ENCODE results near the gene YWHAE. TPM values are rescaled to one million over a fixed set of nuclear protein-coding genes. Genes with fewer than 3 reads are reported as not detected.
"Not testable (repeated sequence)": the region's sequence is repeated elsewhere in the genome, so short reads cannot be mapped to it uniquely, and the experiment has no call there.

Gene YWHAE
- total and polyA plus RNA-seq, 9 donors: 258 to 826 (median 761) TPM

DNA sequence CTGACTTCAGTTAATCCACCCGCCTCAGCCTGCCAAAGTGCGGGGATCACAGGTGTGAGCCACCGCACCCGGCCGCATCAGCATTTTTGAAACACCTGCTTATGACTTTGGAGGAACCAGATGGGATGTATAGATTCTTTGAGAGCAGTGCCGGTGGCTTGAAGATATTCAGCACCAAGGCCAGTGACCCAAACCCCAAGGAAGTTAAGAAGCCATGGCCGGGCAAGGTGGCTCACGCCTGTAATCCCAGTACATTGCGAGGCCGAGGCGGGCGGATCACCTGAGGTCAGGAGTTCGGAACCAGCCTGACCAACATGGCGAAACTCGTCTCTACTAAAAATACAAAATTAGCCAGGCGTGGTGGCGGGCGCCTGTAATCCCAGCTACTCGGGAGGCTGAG lies 76.7 kb downstream of the YWHAE start:
- Histone ChIP-seq H3K4me3 (ENCODE audit: low read length) (no peak overlapping the region), H3K36me3 (ENCODE audit: control insufficient read depth, insufficient read depth, low read length) (no peaks in the 10 kb centered on the region), H3K4me1 (ENCODE audit: control insufficient read depth, insufficient read depth, low read length) (peaks cover 3% of the 10 kb centered on the region), H3K9me3 (replicated peaks; ENCODE audit: control insufficient read depth, low read depth, low read length) (no peaks in the 10 kb centered on the region), H3K27ac (ENCODE audit: low read length) (no peak overlapping the region), H3K27me3 (ENCODE audit: control insufficient read depth, insufficient read depth, low read length) (no peaks in the 10 kb centered on the region)
- 58% methylated on average over 4 of the region's 19 CpGs for WGBS (ENCODE audit: insufficient coverage)
- DNase-seq: no peak

DNA sequence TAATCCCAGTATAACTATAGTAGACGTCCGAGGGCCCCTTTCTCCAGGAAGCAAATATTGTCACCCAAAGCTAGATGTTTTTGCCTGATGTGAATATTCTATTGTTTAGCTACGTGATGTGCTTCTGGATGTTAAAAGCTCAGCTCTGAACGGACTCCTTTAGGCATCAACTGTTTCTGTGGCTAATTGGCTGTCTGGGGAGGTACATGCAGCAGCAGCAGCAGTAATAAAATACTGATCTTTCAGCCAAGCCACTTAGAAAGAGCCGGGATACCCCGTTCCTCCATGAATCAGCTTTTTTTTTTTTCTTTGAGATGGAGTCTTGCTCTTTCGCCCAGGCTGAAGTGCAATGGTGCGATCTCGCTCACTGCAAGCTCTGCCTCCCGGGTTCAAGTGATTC lies 77.5 kb downstream of the YWHAE start:
- H3K4me1 ChIP-seq (ENCODE audit: control insufficient read depth, insufficient read depth, low read length): peaks cover 3% of the 10 kb centered on the region
- no peak overlapping the region for H3K27ac ChIP-seq (ENCODE audit: low read length)
- H3K27me3 ChIP-seq (ENCODE audit: control insufficient read depth, insufficient read depth, low read length): no peaks in the 10 kb centered on the region
- H3K36me3 ChIP-seq (ENCODE audit: control insufficient read depth, insufficient read depth, low read length): no peaks in the 10 kb centered on the region
- no peak overlapping the region for H3K4me3 ChIP-seq (ENCODE audit: low read length)
- DNase-seq: no peak
- no peaks in the 10 kb centered on the region for H3K9me3 ChIP-seq (replicated peaks; ENCODE audit: control insufficient read depth, low read depth, low read length)
- WGBS (ENCODE audit: insufficient coverage): 29% methylated on average over 2 of the region's 10 CpGs

DNA sequence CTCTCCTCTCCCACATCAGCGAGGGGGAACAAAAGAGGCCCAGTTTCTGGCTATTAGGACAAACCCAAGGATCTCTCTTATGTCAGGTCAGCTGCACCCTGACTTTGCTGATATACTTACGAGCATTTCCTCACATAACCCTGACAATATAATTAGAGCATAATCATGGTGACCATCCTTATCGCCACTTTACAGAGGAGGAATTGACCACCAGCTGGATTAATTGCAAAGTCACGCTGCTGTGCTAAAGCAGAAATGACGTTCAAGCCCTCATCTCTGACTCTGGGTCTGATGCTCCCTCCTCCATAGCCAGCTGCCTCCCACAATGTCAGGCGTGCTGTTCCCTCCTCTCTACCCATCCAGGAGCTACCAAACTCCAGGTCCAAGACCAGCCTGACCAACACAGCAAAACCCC lies 78.0 kb downstream of the YWHAE start:
- 57% methylated on average over 6 of the region's 6 CpGs for WGBS (ENCODE audit: insufficient coverage)
- Histone ChIP-seq H3K4me1 (ENCODE audit: control insufficient read depth, insufficient read depth, low read length) (peaks cover 3% of the 10 kb centered on the region), H3K27ac (ENCODE audit: low read length) (no peak overlapping the region), H3K27me3 (ENCODE audit: control insufficient read depth, insufficient read depth, low read length) (no peaks in the 10 kb centered on the region), H3K4me3 (ENCODE audit: low read length) (no peak overlapping the region), H3K9me3 (replicated peaks; ENCODE audit: control insufficient read depth, low read depth, low read length) (no peaks in the 10 kb centered on the region), H3K36me3 (ENCODE audit: control insufficient read depth, insufficient read depth, low read length) (no peaks in the 10 kb centered on the region)
- no peak for DNase-seq

DNA sequence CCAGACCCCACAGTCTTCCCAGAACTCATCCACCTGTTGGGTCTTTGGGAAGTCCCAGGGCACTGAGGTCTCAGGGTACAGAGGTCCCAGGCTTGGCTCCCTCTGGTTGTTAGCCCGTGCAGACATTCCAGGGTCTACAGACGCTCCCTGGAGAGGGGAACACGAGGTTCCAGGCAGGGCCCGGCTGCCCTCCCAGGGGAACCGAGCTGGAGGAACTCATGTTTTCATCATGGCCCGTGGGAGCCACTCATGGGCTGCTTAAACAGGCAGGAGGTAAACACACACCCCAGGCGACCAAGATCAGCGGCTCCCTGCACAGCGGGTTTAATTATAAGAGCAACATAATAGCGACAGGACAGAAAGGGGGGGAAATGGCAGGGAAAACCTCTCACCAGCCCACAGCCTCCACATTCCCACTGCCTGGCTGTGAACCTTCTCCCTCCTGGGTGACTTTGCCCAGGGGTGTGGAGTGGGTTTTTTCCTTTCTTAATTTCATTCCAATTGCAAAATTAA lies 84.1 kb downstream of the YWHAE start:
- no peak overlapping the region for H3K27ac ChIP-seq (ENCODE audit: low read length)
- DNase-seq: no peak
- no peak overlapping the region for H3K4me3 ChIP-seq (ENCODE audit: low read length)
- no peaks in the 10 kb centered on the region for H3K9me3 ChIP-seq (replicated peaks; ENCODE audit: control insufficient read depth, low read depth, low read length)
- peaks cover 7% of the 10 kb centered on the region for H3K27me3 ChIP-seq (ENCODE audit: control insufficient read depth, insufficient read depth, low read length)
- 34% methylated on average over 6 of the region's 10 CpGs for WGBS (ENCODE audit: insufficient coverage)
- no peaks in the 10 kb centered on the region for H3K36me3 ChIP-seq (ENCODE audit: control insufficient read depth, insufficient read depth, low read length)
- H3K4me1 ChIP-seq (ENCODE audit: control insufficient read depth, insufficient read depth, low read length): peaks cover 7% of the 10 kb centered on the region

DNA sequence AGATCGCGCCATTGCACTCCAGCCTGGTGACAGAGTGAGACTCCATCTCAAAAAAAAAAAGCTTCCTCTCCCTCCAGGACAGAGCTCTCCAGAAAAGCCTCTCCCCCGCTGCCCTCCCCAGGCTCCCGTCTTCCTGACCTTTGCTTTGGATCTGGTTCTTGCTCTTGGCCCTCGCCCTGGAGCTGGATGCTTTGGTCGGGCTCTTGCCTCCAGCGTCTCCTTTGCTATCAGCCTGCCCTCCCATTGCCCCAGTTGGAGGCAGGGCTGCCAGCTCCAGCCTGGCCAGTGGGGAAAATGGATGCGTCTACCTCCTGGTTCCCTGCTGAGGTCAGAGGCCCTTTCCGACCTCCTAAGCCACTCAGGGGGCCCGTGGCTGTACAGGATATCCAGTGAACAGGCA lies 84.6 kb downstream of the YWHAE start:
- no peak overlapping the region for H3K27ac ChIP-seq (ENCODE audit: low read length)
- no peak for DNase-seq
- H3K4me3 ChIP-seq (ENCODE audit: low read length): no peak overlapping the region
- 48% methylated on average over 6 of the region's 10 CpGs for WGBS (ENCODE audit: insufficient coverage)
- H3K27me3 ChIP-seq (ENCODE audit: control insufficient read depth, insufficient read depth, low read length): peaks cover 7% of the 10 kb centered on the region
- peaks cover 7% of the 10 kb centered on the region for H3K4me1 ChIP-seq (ENCODE audit: control insufficient read depth, insufficient read depth, low read length)
- H3K36me3 ChIP-seq (ENCODE audit: control insufficient read depth, insufficient read depth, low read length): no peaks in the 10 kb centered on the region
- H3K9me3 ChIP-seq (replicated peaks; ENCODE audit: control insufficient read depth, low read depth, low read length): no peaks in the 10 kb centered on the region

DNA sequence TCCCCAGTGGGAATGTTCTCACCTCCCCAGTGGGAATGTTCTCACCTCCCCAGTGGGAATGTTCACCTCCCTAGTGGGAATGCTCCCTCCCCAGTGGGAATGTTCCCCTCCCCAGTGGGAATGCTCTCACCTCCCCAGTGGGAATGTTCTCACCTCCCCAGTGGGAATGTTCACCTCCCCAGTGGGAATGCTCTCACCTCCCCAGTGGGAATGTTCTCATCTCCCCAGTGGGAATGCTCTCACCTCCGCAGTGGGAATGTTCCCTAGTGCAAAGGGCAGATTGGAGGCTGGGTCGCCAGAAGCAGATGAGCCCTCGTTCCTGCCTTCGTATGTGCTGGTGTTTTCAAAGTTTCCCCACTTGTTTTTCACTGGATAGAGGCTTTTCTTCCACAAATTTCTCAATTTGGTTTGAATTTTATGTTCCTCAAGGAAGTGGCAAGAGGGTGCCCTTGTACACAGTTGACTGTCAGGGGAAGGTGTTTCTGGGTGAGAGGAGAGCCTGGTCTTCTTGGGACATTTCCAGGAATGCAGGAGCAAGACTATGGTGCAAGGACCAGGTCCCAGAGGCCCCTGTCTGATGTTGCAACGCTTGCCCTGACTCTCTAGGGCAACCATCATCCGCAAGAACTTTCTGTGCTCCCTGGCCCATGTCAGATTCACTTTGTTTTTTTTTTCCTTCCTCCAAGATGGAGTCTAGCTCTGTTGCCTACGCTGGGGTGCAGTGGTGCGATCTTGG lies 86.6 kb downstream of the YWHAE start:
- Histone ChIP-seq H3K9me3 (replicated peaks; ENCODE audit: control insufficient read depth, low read depth, low read length) (no peaks in the 10 kb centered on the region), H3K27ac (ENCODE audit: low read length) (no peak overlapping the region), H3K36me3 (ENCODE audit: control insufficient read depth, insufficient read depth, low read length) (no peaks in the 10 kb centered on the region), H3K4me1 (ENCODE audit: control insufficient read depth, insufficient read depth, low read length) (peaks cover 4% of the 10 kb centered on the region), H3K27me3 (ENCODE audit: control insufficient read depth, insufficient read depth, low read length) (peaks cover 7% of the 10 kb centered on the region), H3K4me3 (ENCODE audit: low read length) (no peak overlapping the region)
- no peak for DNase-seq
- 66% methylated on average over 7 of the region's 8 CpGs for WGBS (ENCODE audit: insufficient coverage)

DNA sequence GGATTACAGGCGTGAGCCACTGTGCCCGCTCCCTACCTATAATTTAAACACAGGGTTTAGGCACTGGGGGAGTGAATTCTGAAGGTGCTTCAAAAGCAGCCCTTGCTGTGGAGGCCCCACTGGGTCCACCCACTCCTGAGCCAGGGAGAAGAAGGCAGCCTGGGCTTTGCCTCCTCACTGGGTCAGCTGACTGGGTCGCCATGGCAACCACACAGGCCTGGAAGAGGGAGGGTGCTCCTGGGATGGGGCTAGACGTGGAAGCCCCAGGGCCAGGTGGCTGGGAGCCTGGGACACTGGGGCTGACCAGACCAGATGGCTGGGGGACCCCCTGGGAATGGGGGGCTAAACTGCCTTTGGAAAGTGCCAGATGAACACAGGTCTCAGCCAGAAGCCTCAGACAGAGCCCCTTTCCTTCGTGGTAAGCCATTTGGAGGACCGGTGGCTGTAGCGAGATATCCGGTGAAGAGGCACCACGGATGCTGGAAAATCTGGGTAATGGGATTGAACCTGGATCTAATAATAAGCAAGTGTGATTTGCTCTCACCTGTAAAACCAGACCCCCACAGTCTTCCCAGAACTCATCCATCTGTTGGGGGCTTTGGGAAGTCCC lies 87.7 kb downstream of the YWHAE start:
- Histone ChIP-seq H3K4me1 (ENCODE audit: control insufficient read depth, insufficient read depth, low read length) (peaks cover 4% of the 10 kb centered on the region), H3K4me3 (ENCODE audit: low read length) (no peak overlapping the region), H3K27ac (ENCODE audit: low read length) (no peak overlapping the region), H3K9me3 (replicated peaks; ENCODE audit: control insufficient read depth, low read depth, low read length) (no peaks in the 10 kb centered on the region), H3K36me3 (ENCODE audit: control insufficient read depth, insufficient read depth, low read length) (no peaks in the 10 kb centered on the region), H3K27me3 (ENCODE audit: control insufficient read depth, insufficient read depth, low read length) (peaks cover 7% of the 10 kb centered on the region)
- WGBS (ENCODE audit: insufficient coverage): 13% methylated on average over 2 of the region's 9 CpGs
- DNase-seq: no peak

DNA sequence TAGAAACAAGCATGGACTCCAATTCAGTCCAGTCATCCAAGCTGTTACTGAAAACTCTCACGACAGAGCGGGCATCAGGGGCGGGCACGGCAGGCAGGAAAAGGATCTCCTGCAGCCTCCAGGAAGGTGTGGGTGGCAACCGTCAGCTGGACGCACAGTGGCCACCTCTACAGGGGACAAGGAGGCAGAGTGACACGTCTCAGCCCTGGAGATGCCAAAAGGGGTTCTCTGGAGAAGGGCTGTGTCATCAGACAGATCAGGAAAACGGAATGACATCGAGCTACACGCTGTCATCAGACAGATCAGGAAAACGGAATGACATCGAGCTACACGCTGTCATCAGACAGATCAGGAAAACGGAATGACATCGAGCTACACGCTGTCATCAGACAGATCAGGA lies 92.2 kb downstream of the YWHAE start:
- DNase-seq; H3K27me3 ChIP-seq (ENCODE audit: control insufficient read depth, insufficient read depth, low read length); H3K4me1 ChIP-seq (ENCODE audit: control insufficient read depth, insufficient read depth, low read length); H3K36me3 ChIP-seq (ENCODE audit: control insufficient read depth, insufficient read depth, low read length); H3K27ac ChIP-seq (ENCODE audit: low read length); H3K4me3 ChIP-seq (ENCODE audit: low read length); H3K9me3 ChIP-seq (replicated peaks; ENCODE audit: control insufficient read depth, low read depth, low read length): not testable (repeated sequence)
- 58% methylated on average over 7 of the region's 16 CpGs for WGBS (ENCODE audit: insufficient coverage)

DNA sequence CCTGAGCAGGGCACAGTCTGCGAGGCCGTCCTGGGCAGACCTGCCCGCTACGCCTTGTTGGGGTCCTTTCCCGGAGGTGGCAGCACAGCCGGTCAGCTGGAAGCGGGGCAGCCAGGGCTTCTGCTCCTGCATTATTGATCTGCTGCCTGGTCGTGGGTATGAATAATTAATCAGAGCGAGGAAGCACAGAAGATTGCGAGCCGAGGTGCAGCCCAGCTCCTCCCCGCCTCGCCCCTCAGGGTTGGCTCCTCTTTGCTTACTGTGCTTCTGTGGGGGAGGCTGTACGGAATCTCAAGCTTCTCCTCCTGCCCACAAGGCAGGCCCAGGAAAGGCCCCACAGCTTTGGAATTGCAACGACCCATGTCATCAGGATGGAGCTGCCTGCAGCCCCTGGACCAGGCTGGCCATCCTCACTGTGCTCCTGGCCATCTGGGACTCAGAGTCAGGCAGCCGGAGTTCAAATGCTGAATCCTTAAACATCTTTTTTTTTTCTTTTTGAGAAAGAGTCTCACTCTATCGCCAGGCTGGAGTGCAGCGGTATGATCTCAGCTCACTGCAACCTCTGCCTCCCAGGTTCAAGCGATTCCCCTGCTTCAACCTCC lies 95.0 kb downstream of the YWHAE start:
- Histone ChIP-seq H3K27ac (ENCODE audit: low read length) (no peak overlapping the region), H3K27me3 (ENCODE audit: control insufficient read depth, insufficient read depth, low read length) (peaks cover 9% of the 10 kb centered on the region), H3K9me3 (replicated peaks; ENCODE audit: control insufficient read depth, low read depth, low read length) (no peaks in the 10 kb centered on the region), H3K4me3 (ENCODE audit: low read length) (no peak overlapping the region), H3K36me3 (ENCODE audit: control insufficient read depth, insufficient read depth, low read length) (no peaks in the 10 kb centered on the region), H3K4me1 (ENCODE audit: control insufficient read depth, insufficient read depth, low read length) (no peaks in the 10 kb centered on the region)
- DNase-seq: no peak
- WGBS (ENCODE audit: insufficient coverage): 73% methylated on average over 15 of the region's 19 CpGs

DNA sequence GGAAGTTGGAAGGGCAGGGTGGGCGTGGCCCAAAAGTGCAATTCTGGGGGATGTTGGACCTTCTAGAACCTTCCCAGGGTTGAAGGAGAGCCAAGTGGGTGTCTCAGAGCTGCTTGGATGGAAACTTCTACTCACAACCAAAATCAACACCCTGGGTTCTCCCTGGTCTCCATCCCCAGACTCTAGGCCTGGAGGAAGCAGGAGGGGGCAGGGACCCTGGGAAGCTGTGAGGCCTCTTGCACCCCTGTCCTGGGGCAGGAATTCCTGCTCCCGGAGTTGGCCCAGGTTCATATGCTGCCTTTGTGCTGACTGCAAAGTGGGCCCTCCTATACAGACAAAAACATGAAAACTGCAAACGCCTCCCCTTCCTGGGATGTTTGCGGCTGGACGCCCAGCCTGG lies 95.5 kb downstream of the YWHAE start:
- Histone ChIP-seq H3K4me1 (ENCODE audit: control insufficient read depth, insufficient read depth, low read length) (peaks cover 5% of the 10 kb centered on the region), H3K36me3 (ENCODE audit: control insufficient read depth, insufficient read depth, low read length) (no peaks in the 10 kb centered on the region), H3K9me3 (replicated peaks; ENCODE audit: control insufficient read depth, low read depth, low read length) (no peaks in the 10 kb centered on the region), H3K4me3 (ENCODE audit: low read length) (no peak overlapping the region), H3K27me3 (ENCODE audit: control insufficient read depth, insufficient read depth, low read length) (peaks cover 14% of the 10 kb centered on the region), H3K27ac (ENCODE audit: low read length) (no peak overlapping the region)
- 50% methylated on average over 1 of the region's 5 CpGs for WGBS (ENCODE audit: insufficient coverage)
- DNase-seq: no peak

Data from muscle of leg (tissue), 11 donors.